Astrocyte (in vitro differentiated cells and primary cell): Measurements from ENCODE around the gene RPL3. TPM values are rescaled to one million over a fixed set of nuclear protein-coding genes. Genes with fewer than 3 reads are reported as not detected.

Source experiments
- DNase-seq: peaks from one replicate; pipeline ENCODE4 v3.0.0-alpha.2; 2010; ENCODE audit warnings: low read depth
- FAIRE-seq: peaks from 2 replicates; lab custom pipeline; 2011; peaks lifted over from hg19 to GRCh38; lab: Jason Lieb, UNC
- H2AFZ ChIP-seq: 2 replicates; pipeline ENCODE4 v1.6.0; 2012; ENCODE audit warnings: low read depth, low read length, inconsistent platforms
- H3K27ac ChIP-seq: 2 replicates; pipeline ENCODE4 v1.5.1; 2011; ENCODE audit warnings: low read depth, low read length, inconsistent platforms
- H3K27me3 ChIP-seq: 2 replicates; pipeline ENCODE4 v1.6.0; 2011; ENCODE audit warnings: low read length, inconsistent platforms; ENCODE audit not compliant: insufficient read depth
- H3K36me3 ChIP-seq: 2 replicates; pipeline ENCODE4 v1.5.1; 2011; ENCODE audit warnings: low read length, inconsistent platforms; ENCODE audit not compliant: insufficient read depth
- H3K4me1 ChIP-seq: 2 replicates; pipeline ENCODE4 v1.5.1; 2011; ENCODE audit warnings: low read length, inconsistent platforms; ENCODE audit not compliant: insufficient read depth
- H3K4me2 ChIP-seq: 2 replicates; pipeline ENCODE4 v1.6.0; 2012; ENCODE audit warnings: low read length, inconsistent platforms
- H3K4me3 ChIP-seq: 2 replicates; pipeline ENCODE4 v1.5.1; 2011; ENCODE audit warnings: low read depth, mild to moderate bottlenecking, low read length, inconsistent platforms; ENCODE audit not compliant: insufficient read depth
- H3K79me2 ChIP-seq: 2 replicates; pipeline ENCODE4 v1.6.0; 2012; ENCODE audit warnings: mild to moderate bottlenecking, low read length, inconsistent platforms; ENCODE audit not compliant: insufficient read depth
- H3K9ac ChIP-seq: 2 replicates; pipeline ENCODE4 v1.6.0; 2012; ENCODE audit warnings: mild to moderate bottlenecking, low read length, inconsistent platforms
- H3K9me3 ChIP-seq: 2 replicates; pipeline ENCODE4 v1.5.1; 2012; ENCODE audit warnings: low read depth, mild to moderate bottlenecking, low read length, inconsistent platforms; ENCODE audit not compliant: insufficient read depth
- H4K20me1 ChIP-seq: 2 replicates; pipeline ENCODE4 v1.6.0; 2012; ENCODE audit warnings: low read length, inconsistent platforms; ENCODE audit not compliant: insufficient read depth
- H3K27ac Mint-ChIP-seq: one replicate; pipeline ENCODE4 v1.8.0; 2021; ENCODE audit warnings: mild to moderate bottlenecking, mixed read lengths; ENCODE audit not compliant: unreplicated experiment
- H3K27me3 Mint-ChIP-seq: one replicate; pipeline ENCODE4 v1.8.0; 2021; ENCODE audit warnings: low read depth, mixed read lengths; ENCODE audit not compliant: unreplicated experiment
- H3K36me3 Mint-ChIP-seq: one replicate; pipeline ENCODE4 v1.8.0; 2021; ENCODE audit warnings: low read depth, mixed read lengths; ENCODE audit not compliant: unreplicated experiment
- H3K4me1 Mint-ChIP-seq: one replicate; pipeline ENCODE4 v1.8.0; 2021; ENCODE audit warnings: low read depth, mixed read lengths; ENCODE audit not compliant: unreplicated experiment
- H3K4me3 Mint-ChIP-seq: one replicate; pipeline ENCODE4 v1.8.0; 2021; ENCODE audit warnings: mild to moderate bottlenecking, moderate library complexity, mixed read lengths; ENCODE audit not compliant: unreplicated experiment
- H3K9me3 Mint-ChIP-seq: one replicate; pipeline ENCODE4 v1.8.0; 2021; ENCODE audit warnings: mild to moderate bottlenecking, mixed read lengths; ENCODE audit not compliant: unreplicated experiment
- CTCF ChIP-seq: IDR thresholded peaks from 2 replicates; pipeline ENCODE4 v1.5.1; 2011; ENCODE audit warnings: low read depth, mild to moderate bottlenecking, inconsistent platforms, low read length, moderate library complexity; ENCODE audit not compliant: insufficient read depth
- EZH2 ChIP-seq: IDR thresholded peaks from 2 replicates; pipeline ENCODE4 v1.6.1; 2012; ENCODE audit warnings: mild to moderate bottlenecking, low read length, inconsistent platforms; ENCODE audit not compliant: insufficient read depth
- total RNA-seq: library from RNA; stranded (reverse); gene quantifications from 2 replicates; pipeline ENCODE4 v1.2.1, GENCODE V29; 2021

The RPL3 gene
- total RNA-seq, 1 donor from 2014 or later, result 1,182 TPM

GRCh38 chr22:39278040-39278439, 41.4 kb downstream of the RPL3 start:
- Histone ChIP-seq H3K79me2 (no peaks in the 10 kb centered on the region), H3K27ac (no peak overlapping the region), H3K9ac (no peak overlapping the region), H2AFZ (no peak overlapping the region), H3K9me3 (peaks cover 4% of the 10 kb centered on the region), H3K4me3 (no peak overlapping the region), H3K27me3 (no peaks in the 10 kb centered on the region), H3K4me1 (peaks cover 9% of the 10 kb centered on the region), H3K4me2 (no peak overlapping the region), H4K20me1 (no peaks in the 10 kb centered on the region), H3K36me3 (no peaks in the 10 kb centered on the region)
- no peak for TF ChIP-seq CTCF
- TF ChIP-seq EZH2, result no peak
- DNase-seq (no peak), FAIRE-seq (no peak)
- Mint-ChIP-seq H3K9me3 (peaks cover 4% of the 10 kb centered on the region), H3K36me3 (peaks cover 3% of the 10 kb centered on the region), H3K27me3 (peaks cover 6% of the 10 kb centered on the region), H3K4me3 (no peak overlapping the region), H3K27ac (no peak overlapping the region), H3K4me1 (peaks cover 1% of the 10 kb centered on the region)

- H3K4me3 ChIP-seq, result no peak overlapping the region
- H3K4me2 ChIP-seq, result no peak overlapping the region
- peaks cover 6% of the 10 kb centered on the region for H3K27me3 Mint-ChIP-seq
- no peak overlapping the region for H2AFZ ChIP-seq
- DNase-seq, result peak; percentile 72
- H3K9me3 ChIP-seq, result peaks cover 4% of the 10 kb centered on the region
- H4K20me1 ChIP-seq, result no peaks in the 10 kb centered on the region
- peaks cover 3% of the 10 kb centered on the region for H3K36me3 Mint-ChIP-seq
- no peaks in the 10 kb centered on the region for H3K27me3 ChIP-seq
- no peak overlapping the region for H3K27ac ChIP-seq
- TF ChIP-seq EZH2 (no peak), CTCF (no peak)
- H3K36me3 ChIP-seq, result no peaks in the 10 kb centered on the region
- no peaks in the 10 kb centered on the region for H3K79me2 ChIP-seq
- peaks cover 1% of the 10 kb centered on the region for H3K4me1 Mint-ChIP-seq
- H3K4me3 Mint-ChIP-seq, result no peak overlapping the region
- peaks cover 6% of the 10 kb centered on the region for H3K4me1 ChIP-seq
- H3K9ac ChIP-seq, result no peak overlapping the region
- FAIRE-seq, result peak; percentile 50
- H3K27ac Mint-ChIP-seq, result peak overlapping the region; percentile 42
- H3K9me3 Mint-ChIP-seq, result peaks cover 4% of the 10 kb centered on the region
Observed at GRCh38 chr22:39277142-39277607, 42.2 kb downstream of the RPL3 start.

GRCh38 chr22:39276440-39277141, 42.8 kb downstream of the RPL3 start:
- DNase-seq (no peak), FAIRE-seq (no peak)
- Histone ChIP-seq H4K20me1 (no peaks in the 10 kb centered on the region), H3K36me3 (no peaks in the 10 kb centered on the region), H3K27me3 (no peaks in the 10 kb centered on the region), H3K27ac (no peak overlapping the region), H2AFZ (no peak overlapping the region), H3K9ac (no peak overlapping the region), H3K4me1 (peaks cover 6% of the 10 kb centered on the region), H3K9me3 (peaks cover 4% of the 10 kb centered on the region), H3K79me2 (no peaks in the 10 kb centered on the region), H3K4me3 (no peak overlapping the region), H3K4me2 (no peak overlapping the region)
- TF ChIP-seq CTCF (no peak), EZH2 (no peak)
- Mint-ChIP-seq H3K4me1 (no peaks in the 10 kb centered on the region), H3K36me3 (peaks cover 3% of the 10 kb centered on the region), H3K4me3 (no peak overlapping the region), H3K9me3 (peaks cover 4% of the 10 kb centered on the region), H3K27ac (no peak overlapping the region), H3K27me3 (peaks cover 8% of the 10 kb centered on the region)
